Activated CD8-positive, alpha-beta memory T cell treated with anti-CD3 and anti-CD28 coated beads for 4 hours (primary cell): ENCODE results near the gene GIPC3.
A peak's percentile ranks its signal among the peaks of the same experiment; 100 is the strongest.
"Not testable (repeated sequence)": the region's sequence is repeated elsewhere in the genome, so short reads cannot be mapped to it uniquely, and the experiment has no call there.

ENCODE experiments used
- DNase-seq, 2 donors: peaks; one replicate each; pipeline ENCODE4 v3.0.0-alpha.2; 2020; ENCODE audit warnings: low read depth in 2 of 2

The GIPC3 gene

GRCh38 chr19:3550947-3551791 lies 34.1 kb upstream of the GIPC3 start:
- no peak for DNase-seq

- no peak for DNase-seq
These were observed 33.5 kb upstream of the GIPC3 start for GRCh38 chr19:3551792-3552095.

DNA sequence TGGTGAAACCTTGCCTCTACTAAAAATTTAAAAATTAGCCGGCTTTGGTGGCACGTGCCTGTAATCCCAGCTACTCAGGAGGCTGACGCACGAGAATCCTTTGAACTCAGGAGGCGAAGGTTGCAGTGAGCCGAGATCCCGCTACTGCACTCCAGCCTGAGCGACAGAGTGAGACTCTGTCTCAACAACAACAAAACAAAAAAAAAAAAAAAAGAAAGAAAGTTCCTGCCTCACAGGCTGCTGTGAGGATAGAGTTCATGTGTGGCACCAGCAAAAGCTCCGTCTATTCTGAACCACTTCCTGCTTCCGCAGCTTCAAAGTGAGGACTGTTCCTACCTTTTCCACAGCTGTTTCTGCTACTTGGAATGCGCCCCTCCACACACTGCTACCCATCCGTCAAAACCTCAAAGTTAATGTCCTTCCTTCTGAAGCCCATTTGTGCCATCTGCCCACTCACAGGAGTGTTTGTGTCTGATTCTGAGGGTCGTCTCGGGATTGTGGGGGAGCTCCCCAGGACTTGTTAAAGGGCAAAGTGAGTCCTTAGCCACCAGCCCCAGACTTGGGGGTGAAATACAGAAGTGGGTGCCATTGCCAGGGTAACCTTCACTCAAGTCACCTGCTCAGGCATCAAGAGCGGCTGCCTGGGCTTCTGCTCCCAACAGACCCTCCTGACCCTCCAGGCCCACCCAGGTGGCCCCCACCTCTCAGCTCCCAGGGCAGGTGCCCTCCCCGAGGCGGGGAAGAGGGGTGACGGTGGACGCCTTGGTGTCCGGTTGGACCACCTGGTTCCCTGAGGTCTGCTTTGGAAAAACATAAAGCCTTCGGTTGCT lies 30.8 kb upstream of the GIPC3 start:
- no peak for DNase-seq

- no peak for DNase-seq
These were observed 29.4 kb upstream of the GIPC3 start for GRCh38 chr19:3555653-3556422.

GRCh38 chr19:3556423-3556977 lies 28.8 kb upstream of the GIPC3 start:
- DNase-seq: no peak

DNA sequence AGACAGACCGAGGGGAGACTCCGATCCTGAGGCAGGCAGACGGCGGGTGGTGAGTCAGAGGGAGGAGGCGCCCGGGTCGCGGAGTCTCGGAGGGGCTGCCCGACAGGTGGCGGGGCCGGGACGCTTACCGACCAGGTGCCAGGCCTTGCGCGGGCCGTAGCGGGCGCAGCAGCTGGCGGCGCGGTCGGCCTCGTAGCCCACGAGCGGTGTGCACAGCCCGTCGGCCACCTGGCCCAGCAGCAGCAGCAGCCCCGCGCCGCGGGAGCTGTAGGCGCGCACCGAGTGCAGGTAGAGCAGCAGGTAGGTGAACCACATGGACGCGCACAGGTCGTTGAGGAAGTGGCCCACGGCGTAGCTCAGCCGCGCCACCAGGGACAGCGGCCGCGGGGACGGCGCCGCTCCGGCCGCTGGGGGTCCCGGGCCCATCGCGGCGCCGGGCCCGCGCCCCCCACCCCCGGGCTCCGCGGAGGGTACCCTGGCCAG lies 28.3 kb upstream of the GIPC3 start:
- peak; percentile 41 to 57 for DNase-seq

- peak; percentile 89 for DNase-seq
These were observed 27.6 kb upstream of the GIPC3 start, which contains the start of gene MFSD12 for GRCh38 chr19:3557461-3558248. MFSD12 (minus strand) TSS chr19:3557586; CDS start chr19:3557403, 183 bp downstream.

- no peak for DNase-seq
These were observed 21.4 kb upstream of the GIPC3 start for GRCh38 chr19:3563709-3564524.

GRCh38 chr19:3565139-3565538 lies 20.1 kb upstream of the GIPC3 start:
- no peak for DNase-seq

DNA sequence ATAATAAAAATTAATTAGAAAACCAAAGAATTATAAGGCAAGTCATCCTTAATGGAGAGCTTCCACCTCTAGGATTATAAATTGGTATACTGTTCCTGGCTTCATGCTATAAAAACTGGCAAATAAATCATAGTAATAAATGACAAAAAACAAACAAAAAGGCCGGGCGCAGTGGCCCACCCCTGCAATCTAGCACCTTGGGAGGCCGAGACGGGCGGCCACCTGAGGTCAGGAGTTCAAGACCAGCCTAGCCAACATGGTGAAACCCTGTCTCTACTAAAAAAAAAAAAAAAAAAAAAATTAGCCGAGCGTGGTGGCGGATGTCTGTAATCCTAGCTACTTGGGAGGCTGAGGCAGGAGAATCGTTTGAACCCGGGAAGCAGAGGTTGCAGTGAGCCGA lies 15.2 kb upstream of the GIPC3 start:
- DNase-seq: not testable (repeated sequence)

GRCh38 chr19:3570606-3571011 lies 14.7 kb upstream of the GIPC3 start:
- DNase-seq: no peak

DNA sequence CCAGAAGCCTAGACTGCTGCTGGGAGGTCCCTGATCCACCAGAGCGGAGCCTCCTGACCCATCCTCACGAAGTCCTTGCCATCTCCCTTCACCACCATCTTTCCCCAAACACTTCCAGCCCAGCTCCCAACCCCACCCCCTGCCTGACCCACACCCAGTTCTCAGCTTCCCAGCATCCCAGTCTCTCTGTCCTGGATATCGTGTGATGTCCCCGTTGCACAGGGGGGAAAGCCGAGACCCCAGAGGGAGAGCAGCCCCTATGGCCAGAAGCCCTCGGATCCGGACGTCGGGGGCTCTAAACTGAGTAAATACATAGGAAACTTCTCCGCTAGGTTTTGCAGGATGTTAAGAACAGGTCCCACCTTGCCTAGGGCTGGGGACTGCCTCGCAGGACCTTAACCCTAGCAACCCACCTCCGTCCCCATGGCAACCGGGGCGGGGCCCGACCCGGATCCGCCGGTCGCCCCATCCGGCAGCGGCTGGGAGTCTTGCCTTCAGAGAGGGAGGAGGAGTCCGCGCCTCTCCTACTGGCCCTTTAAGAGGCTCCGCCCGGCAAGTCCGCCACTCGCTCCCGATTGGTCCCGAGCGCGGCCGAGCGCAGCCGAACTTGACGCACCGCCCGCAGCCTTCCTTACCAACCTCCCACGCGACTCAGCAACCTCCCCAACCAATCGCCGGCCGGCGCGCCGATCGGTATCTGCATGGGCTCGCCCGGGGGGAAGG lies 13.0 kb upstream of the GIPC3 start:
- DNase-seq: peak; percentile 98 to 100

- no peak for DNase-seq
These were observed 12.5 kb upstream of the GIPC3 start, which contains the start of gene HMG20B for GRCh38 chr19:3572855-3573161. HMG20B (plus strand) TSS chr19:3572944; CDS start chr19:3573310, 366 bp downstream.

DNA sequence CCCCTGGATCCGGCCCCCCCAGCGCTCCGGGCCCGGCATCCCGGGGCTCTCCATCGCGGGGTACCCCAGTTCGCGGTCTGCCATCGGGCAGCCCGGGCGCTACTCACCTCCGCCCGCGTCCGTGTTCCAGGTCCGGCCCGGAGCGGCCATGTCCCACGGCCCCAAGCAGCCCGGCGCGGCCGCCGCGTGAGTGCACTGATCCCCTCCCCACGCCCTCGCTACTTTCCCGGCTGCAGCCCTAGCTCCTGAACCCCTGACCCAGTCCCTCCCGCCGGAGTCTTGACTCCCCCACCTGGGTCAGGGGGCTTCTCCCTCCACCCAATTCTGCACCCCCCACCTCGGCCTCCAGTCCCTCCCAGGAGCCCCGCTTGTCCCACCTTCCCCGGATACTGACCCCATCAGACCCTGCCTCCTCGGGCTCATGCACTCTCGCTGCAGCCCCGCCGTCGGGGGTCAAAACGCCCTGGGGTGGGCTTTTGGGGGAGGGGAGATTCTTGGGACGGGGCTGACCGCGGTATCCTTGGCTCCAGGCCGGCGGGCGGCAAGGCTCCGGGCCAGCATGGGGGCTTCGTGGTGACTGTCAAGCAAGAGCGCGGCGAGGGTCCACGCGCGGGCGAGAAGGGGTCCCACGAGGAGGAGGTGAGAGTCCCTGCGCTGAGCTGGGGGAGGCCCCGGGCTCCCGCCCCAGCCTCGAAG lies 12.0 kb upstream of the GIPC3 start:
- DNase-seq: no peak

DNA sequence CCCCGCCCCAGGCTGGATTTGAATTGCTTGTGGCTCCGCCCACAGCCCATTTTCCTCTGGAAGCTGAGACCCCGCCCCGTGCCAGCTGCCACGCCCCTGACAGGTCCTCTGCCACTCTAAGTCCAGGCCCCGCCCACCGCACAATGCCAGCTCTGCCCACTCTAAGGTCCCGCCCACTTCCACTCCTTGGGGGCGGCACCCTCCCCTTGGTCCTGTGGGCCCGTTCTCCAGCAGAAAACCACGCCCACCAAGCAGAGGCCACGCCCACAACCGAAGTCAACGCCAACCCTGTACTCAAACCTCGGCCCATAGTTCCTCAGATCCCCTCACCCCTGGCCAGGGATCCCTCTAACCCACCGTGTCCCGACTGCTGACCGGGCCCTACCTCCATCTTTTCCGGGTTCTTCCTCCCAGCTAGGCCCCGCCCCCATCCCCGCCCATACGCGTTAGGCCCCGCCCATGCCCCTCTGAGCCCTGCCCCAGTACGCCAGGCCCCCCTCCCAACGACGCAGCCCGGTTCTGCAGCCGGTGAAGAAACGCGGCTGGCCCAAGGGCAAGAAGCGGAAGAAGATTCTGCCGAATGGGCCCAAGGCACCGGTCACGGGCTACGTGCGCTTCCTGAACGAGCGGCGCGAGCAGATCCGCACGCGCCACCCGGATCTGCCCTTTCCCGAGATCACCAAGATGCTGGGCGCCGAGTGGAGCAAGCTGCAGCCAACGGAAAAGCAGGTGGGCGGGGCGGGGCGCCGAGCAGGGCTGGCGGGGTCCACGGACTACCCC lies 11.2 kb upstream of the GIPC3 start:
- peak; percentile 40 to 64 for DNase-seq

DNA sequence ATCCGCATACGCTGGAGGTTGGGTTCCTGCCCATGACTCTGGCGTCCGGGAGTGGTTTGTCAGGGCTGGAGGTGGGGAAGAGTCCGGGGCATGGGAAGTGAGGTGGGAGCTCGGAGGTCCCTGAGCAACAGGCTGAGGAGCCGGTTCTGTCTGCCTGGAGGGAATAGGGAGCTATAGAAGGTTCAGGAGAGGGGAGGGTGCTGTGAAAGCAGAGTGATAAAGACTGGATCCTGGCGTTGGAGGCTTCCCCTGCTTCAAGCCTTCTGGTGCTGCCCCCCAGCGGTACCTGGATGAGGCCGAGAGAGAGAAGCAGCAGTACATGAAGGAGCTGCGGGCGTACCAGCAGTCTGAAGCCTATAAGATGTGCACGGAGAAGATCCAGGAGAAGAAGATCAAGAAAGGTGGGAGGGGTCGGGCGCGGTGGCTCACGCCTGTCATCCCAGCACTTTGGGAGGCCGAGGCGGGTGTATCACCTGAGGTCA lies 10.0 kb upstream of the GIPC3 start:
- no peak for DNase-seq

- DNase-seq: no peak
These were observed 9.2 kb upstream of the GIPC3 start for GRCh38 chr19:3575949-3576673.
